ENCODE measurements around the gene UCKL1.
"Not testable (repeated sequence)": the region's sequence is repeated elsewhere in the genome, so short reads cannot be mapped to it uniquely, and the experiment has no call there.

The UCKL1 gene

DNA sequence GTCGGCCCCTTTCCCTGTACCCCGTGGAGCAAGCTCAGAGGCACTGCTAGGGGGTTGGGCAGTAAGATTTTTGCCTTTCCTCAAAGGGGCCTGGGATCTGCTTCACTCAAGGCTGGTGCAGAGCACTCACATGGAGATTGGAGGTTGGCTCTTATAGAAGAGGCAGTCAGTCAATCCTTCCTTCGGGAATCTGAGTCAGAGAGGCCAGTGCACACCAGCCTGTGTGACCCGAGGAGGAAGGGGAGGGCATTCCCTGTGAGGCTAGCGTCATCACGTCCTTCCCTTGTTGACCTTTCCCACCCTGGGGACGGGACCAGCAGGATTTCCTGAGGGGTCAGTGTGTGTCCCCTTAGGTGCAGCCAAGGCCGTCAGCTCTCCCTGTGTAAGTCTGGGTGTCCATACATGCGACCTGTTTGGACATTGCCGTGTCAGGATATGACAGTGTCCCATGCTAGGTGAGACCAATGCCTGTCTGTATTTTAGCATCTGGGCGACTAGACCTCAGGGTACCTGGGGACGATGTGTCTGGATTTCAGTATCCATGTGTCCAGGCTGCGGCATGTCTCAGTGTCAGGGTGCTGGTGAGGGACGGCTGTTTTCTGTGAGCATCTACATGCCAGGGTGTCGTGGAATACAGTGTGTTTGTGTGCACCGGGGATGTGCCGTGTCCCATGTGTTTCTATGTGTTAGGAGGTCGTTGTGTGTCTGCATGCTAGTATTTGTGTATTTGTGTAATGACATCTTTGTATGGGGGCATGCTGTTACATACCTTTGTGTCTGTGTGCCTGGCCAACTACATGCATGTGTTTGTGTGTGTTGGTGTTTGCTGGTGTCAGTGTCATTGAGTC lies 16.3 kb upstream of the UCKL1 start:
- no peak for DNase-seq (ENCODE audit: low read depth in 2 of 2)

DNA sequence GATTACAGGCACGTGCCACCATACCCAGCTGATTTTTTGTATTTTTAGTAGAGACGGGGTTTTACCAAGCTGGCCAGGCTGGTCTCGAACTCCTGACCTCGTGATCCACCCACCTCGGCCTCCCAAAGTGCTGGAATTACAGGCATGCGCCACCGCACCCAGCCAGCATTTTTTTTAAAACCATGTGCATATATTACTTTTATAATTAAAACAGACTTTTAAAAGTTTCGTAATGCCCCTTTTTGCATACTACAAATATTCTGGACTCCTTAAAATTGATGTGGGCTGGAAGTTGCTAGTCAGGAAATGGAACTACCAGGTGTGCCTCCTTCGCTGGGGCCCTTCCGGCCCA lies 15.7 kb upstream of the UCKL1 start:
- DNase-seq (ENCODE audit: low read depth in 2 of 2) = not testable (repeated sequence)

DNA sequence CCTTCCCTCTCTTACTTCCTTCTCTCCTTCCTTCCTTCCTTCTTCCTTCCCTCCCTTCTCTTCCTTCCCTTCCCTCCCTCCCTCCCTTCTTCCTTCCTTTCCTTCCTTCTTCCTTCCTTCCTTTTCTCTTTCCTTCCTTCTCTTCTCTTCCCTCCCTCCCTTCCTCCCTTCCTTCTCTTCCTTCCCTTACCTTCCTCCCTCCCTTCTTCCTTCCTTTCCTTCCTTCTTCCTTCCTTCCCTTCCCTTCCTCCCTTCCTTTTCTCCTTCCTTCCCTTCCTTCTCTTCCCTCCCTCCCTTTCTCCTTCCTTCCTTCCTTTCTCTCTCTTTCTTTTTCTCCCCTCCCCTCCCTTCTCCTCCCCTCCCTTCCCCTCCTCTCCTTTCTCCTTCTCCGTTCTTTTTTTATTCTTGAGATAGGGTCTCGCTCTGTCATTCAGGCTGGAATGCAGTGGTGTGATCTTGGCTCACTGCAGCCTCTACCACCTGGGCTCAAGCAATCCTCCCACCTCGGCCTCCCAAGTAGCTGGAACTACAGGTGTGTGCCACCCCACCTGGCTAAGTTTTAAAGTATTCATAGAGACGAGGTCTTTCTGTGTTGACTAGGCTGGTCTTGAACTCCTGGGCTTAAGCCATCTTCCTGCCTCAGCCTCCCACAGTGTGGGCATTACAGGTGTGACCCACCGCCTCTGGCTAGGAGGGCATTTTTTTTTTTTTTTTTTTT lies 14.7 kb upstream of the UCKL1 start:
- DNase-seq (ENCODE audit: low read depth in 2 of 2) = no peak

- no peak for DNase-seq (ENCODE audit: low read depth in 2 of 2)
These were observed 13.9 kb upstream of the UCKL1 start, which contains the start of gene ZNF512B for GRCh38 chr20:63969838-63970713. Gene ZNF512B, minus strand, starts transcription at chr20:63969930. Its CDS starts 1,980 bp downstream, at chr20:63967950.

GRCh38 chr20:63968928-63969760 lies 12.9 kb upstream of the UCKL1 start:
- DNase-seq (ENCODE audit: low read depth in 2 of 2) = no peak

- DNase-seq (ENCODE audit: low read depth in 2 of 2) = no peak
These were observed 12.1 kb upstream of the UCKL1 start for GRCh38 chr20:63968136-63968927.

GRCh38 chr20:63967330-63968135 lies 11.3 kb upstream of the UCKL1 start:
- no peak for DNase-seq (ENCODE audit: low read depth in 2 of 2)

DNA sequence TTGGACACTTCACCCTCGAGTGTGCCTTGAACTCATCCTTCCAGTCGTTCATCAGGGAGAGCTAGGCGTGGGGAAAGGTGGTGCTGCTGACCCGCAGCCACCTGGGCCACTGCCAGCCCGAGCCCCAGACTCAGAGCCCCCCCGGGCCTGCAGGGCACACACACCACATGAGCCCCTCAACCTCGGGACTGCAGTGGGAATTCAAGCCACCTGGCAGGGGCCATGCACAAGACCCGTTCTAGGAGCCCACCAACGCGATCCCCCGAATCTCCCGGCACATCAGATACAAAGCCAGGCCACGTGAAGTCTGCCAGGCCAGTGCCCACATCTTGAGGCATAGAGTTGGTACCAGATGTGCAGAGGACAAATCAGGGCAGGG lies 10.7 kb upstream of the UCKL1 start:
- no peak for DNase-seq (ENCODE audit: low read depth in 2 of 2)

- no peak for DNase-seq (ENCODE audit: low read depth in 2 of 2)
These were observed 10.1 kb upstream of the UCKL1 start for GRCh38 chr20:63966172-63966943.

DNA sequence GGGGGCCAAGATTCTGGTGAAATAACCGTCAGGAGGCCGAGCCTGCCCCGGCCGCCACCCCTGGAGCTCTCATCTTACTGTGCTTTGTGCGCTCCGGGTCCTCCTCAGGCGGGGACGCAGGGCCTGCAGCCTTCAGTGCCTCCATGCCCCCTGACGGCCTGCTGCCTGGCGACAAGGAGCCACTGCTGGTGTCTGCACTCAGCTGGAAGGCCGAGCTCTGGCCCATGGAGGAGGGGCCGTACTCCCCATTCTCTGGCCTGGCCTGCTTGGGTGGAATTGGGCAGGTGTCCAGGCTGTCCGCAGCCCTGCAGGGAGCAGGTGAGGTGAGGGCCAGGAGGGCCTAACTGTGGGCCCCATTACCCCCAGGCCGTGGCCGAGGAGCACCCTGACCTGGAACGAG lies 8.2 kb upstream of the UCKL1 start:
- no peak for DNase-seq (ENCODE audit: low read depth in 2 of 2)

DNA sequence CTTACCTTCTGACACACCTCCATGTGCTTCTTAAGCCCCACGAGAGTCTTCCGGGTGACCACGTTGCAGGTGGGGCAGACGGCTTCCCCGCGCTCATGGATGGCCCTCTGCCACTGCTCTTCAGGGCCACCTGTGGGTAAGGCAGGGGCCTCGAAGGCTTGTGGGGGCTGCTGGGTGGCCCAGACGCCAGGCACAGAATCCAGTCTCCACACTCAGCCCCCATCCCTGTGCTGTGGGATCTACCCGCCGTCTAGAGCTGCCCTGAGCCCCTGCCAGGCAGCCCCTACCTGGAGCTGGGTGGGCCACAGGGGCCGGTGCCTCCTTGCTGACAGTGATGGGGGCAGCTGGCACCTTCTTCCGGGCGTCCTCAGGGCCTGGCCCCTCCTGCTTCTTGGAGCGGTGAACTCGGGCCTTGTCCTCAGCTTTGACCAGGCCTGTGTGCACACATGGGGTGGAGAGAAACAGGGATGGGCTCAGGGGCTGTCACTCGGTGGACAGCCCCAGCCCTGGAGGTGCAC lies 7.6 kb upstream of the UCKL1 start:
- DNase-seq (ENCODE audit: low read depth in 2 of 2) = no peak

DNA sequence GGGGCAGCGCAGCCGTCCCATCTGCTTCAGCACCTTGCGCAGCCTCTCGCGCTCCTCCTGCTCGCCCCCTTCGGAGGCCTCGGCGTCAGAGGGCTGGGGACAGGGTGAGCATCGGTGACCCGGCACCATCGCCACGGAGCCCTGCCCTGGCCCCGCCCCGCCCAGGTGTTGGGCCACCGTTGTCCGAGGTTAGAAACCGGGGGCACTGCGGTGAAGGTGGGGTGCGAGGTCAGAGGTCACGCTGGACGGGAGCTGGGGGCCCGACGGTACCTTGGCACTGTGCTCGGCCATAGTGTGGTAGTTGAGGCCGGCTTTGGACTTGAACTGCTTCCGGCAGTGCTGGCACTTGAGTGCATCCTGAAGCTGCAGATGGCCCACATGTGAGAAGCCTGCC lies 7.1 kb upstream of the UCKL1 start:
- no peak for DNase-seq (ENCODE audit: low read depth in 2 of 2)

DNA sequence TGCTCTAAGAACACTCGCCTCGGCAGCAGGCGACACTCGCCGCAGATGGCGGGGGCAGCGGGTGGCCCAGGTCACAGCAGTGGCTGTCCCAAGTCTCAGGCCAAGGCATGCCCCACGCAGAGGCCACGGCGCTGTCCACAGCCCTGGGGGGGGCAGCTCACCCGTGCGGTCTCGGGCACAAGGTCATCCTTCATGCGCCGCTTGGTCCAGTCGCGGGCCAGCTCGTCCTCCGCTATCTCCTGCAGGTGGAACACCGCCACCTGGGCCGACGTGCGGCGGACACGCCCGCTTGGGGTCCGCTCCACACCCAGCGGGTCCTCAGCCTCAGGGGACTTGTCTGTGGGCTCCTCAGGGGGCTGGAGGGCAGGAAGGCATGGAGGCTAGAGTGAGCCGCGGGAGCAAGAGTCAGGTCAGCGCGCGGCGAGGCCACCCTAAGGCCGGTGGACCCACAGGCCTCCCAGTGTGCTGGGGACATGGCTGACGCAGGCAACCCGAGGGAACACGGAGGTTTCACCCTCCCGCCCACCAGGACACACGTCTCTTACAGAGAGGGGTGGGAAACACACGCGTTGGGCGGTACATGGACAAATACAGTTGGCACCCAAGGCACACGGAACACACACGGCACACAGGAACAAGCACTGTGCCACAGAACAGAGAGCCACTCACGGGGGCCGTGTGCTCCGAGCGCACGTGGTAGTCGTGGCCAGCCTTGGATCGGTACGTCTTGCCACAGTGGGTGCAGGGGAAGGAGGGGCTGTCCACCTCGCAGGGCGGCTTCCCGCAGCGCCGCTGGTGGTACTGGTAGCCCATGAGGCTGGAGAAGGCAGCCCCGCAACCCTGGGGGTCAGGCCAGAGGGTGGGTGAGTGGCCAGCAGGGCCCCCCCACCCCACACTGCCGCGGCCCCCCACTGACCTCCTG lies 6.5 kb upstream of the UCKL1 start:
- DNase-seq (ENCODE audit: low read depth in 2 of 2) = no peak

DNA sequence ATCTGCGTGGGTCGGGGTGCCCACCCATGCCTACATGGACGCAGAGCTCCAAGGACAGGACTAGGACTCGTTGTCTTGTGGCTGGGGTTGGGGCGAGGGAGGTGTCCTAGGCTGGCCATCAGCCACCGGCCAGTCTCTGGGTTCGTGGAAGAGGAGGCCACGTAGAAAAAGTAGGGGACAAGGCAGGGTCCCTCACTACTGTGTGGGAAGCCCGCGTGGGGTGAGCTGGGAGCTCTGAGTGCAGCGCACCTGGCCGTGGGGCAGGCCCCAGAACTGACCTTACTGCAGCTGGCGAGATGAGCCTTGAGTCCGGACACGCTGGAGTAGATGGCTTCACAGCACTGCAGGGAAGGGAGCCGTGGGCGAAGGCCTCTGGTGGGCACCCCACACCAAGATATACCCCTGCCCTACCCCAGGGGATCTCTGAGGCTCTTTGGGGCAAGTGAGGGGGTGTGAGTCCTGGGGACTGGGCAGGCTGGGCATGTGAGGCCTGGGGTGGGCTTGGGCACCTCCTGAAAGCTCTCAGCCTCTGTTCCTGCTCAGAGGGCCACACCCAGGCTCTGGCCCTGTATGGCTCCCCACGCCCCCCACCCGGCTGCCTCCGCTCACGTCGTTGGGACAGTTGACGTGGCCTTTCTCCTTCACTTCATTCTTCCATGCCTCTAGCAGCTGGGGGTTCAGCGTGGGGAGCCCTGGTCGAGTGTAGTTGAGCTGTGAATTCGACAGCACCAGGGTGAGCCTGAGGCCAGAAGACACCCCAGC lies 5.6 kb upstream of the UCKL1 start:
- no peak for DNase-seq (ENCODE audit: low read depth in 2 of 2)

DNA sequence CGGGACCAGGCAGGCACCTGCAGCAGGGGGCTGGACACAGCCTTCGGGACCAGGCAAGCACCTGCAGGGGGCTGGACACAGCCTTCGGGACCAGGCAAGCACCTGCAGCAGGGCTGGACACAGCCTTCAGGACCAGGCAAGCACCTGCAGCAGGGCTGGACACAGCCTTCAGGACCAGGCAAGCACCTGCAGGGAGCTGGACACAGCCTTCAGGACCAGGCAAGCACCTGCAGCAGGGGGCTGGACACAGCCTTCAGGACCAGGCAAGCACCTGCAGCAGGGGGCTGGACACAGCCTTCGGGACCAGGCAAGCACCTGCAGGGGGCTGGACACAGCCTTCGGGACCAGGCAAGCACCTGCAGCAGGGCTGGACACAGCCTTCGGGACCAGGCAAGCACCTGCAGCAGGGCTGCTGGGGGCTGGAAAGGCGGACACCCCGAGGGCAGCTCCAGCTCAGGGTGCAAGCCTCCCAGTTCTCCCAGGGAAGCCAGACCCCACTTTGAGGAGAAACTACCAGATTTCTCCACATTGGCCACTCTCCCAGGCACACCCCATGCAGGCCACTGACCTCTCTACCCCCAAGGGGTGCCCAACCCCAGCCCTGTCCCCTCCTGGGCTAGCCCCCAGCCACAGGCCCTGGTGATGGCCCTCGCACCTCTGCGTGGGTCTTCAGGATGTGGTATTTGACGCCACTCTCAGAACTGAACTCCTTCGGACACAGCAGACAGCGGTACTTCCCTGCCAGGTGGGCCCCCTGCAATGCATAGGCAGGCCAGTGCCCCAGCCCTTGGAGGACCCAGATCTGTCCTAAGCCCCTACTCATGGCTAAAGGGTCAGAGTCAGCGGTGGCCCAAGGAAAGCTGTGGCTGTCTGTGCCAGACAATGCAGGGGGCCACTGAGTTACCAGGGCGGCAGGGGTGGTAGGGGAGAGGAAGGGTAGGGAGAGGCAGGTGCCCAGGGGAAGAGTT lies 4.7 kb upstream of the UCKL1 start:
- not testable (repeated sequence) for DNase-seq (ENCODE audit: low read depth in 2 of 2)

- DNase-seq (ENCODE audit: low read depth in 2 of 2) = no peak
These were observed 3.5 kb upstream of the UCKL1 start for GRCh38 chr20:63959699-63960075.
